Right forelimb (tissue), 1 donor: ENCODE results near the gene SPG11.
"Not testable (repeated sequence)": the region's sequence is repeated elsewhere in the genome, so short reads cannot be mapped to it uniquely, and the experiment has no call there.

Source experiments
- DNase-seq: peaks from one replicate; pipeline ENCODE4 v3.0.0-alpha.2; 2018

Gene SPG11

GRCh38 chr15:44550256-44550655 is 113.2 kb downstream of the SPG11 start:
- no peak for DNase-seq

GRCh38 chr15:44549152-44549551 is 114.3 kb downstream of the SPG11 start:
- not testable (repeated sequence) for DNase-seq

GRCh38 chr15:44545913-44546802 is 117.3 kb downstream of the SPG11 start:
- no peak for DNase-seq

GRCh38 chr15:44544745-44545144 is 118.7 kb downstream of the SPG11 start:
- not testable (repeated sequence) for DNase-seq

- DNase-seq, result no peak
These were observed 120.9 kb downstream of the SPG11 start for GRCh38 chr15:44542596-44542995.

GRCh38 chr15:44541282-44541958 is 122.0 kb downstream of the SPG11 start:
- no peak for DNase-seq

- DNase-seq, result no peak
These were observed 125.7 kb downstream of the SPG11 start for GRCh38 chr15:44537735-44538240.

GRCh38 chr15:44536962-44537734 is 126.3 kb downstream of the SPG11 start, which contains the start of gene EIF3J:
Gene EIF3J (plus strand): TSS chr15:44537147. CDS start chr15:44537195, 48 bp downstream.
- DNase-seq, result peak; percentile 97

- no peak for DNase-seq
These were observed 127.0 kb downstream of the SPG11 start for GRCh38 chr15:44536302-44536961.

- DNase-seq, result peak; percentile 65
These were observed 127.8 kb downstream of the SPG11 start for GRCh38 chr15:44535523-44536301.

GRCh38 chr15:44535092-44535491 is 128.4 kb downstream of the SPG11 start:
- no peak for DNase-seq

- DNase-seq, result no peak
These were observed 130.8 kb downstream of the SPG11 start for GRCh38 chr15:44532689-44533088.

- not testable (repeated sequence) for DNase-seq
These were observed 131.2 kb downstream of the SPG11 start for GRCh38 chr15:44532275-44532674.

- no peak for DNase-seq
These were observed 132.8 kb downstream of the SPG11 start for GRCh38 chr15:44530653-44531052.

- DNase-seq, result no peak
These were observed 133.4 kb downstream of the SPG11 start for GRCh38 chr15:44529864-44530604.

GRCh38 chr15:44527241-44527640 is 136.2 kb downstream of the SPG11 start:
- no peak for DNase-seq

- no peak for DNase-seq
These were observed 138.4 kb downstream of the SPG11 start for GRCh38 chr15:44525018-44525417.

GRCh38 chr15:44519537-44519936 is 143.9 kb downstream of the SPG11 start:
- DNase-seq, result no peak

GRCh38 chr15:44516436-44516835 is 147.0 kb downstream of the SPG11 start:
- no peak for DNase-seq
